Measurements from ENCODE around the gene POLG2.

DNA sequence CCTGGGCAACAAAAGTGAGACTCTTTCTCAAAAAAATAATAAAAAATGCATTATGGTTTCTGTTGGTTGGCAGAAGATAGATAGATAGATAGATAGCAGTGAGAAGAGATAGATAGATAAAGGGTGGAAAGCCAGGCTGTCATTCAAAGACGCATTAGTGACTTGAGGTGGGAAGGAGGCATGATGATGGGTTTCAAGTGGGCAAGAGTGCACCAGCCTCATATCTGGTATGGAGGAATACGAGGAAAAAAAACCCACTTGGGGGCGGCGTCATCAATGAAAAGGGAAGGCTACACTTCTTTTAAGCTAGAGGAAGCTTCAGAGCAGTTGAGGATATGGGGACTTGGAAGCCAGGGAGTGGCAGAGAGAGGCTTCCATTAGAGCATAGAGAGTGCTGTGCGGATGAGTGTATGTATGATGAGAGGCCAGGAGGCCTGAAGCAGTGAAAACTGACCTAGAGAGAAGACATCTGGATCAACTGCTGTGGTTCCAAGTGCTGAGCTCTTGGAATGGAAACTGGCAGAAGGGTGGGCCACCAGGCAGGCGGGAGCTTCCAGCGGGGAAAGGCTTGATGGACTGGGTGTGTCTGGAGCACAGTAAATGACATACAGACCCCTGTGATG, 41.8 kb upstream of the POLG2 start:
- no peak for TF ChIP-seq SUZ12 (IDR thresholded peaks at IDR 0.05; ENCODE audit: extremely low read depth, insufficient read depth, insufficient read length)
- no peak for TF ChIP-seq YY1 (IDR thresholded peaks at IDR 0.05; ENCODE audit: insufficient read depth, insufficient read length)
- no peak for TF ChIP-seq ZNF274 (IDR thresholded peaks at IDR 0.05; ENCODE audit: low read depth, low read length)

Data from NT2/D1 (cell line).